ENCODE results near the gene AKAP1.

GRCh38 chr17:57071991-57072944, 12.8 kb upstream of the AKAP1 start:
- TF ChIP-seq CTCF (conservative IDR thresholded peaks at IDR 0.05) (no peak), ZFX (IDR thresholded peaks at IDR 0.05) (no peak)
